ENCODE data around the gene ZNF217.
A peak's percentile ranks its signal among the peaks of the same experiment; 100 is the strongest.
"Not testable (repeated sequence)": the region's sequence is repeated elsewhere in the genome, so short reads cannot be mapped to it uniquely, and the experiment has no call there.

The ZNF217 gene

DNA sequence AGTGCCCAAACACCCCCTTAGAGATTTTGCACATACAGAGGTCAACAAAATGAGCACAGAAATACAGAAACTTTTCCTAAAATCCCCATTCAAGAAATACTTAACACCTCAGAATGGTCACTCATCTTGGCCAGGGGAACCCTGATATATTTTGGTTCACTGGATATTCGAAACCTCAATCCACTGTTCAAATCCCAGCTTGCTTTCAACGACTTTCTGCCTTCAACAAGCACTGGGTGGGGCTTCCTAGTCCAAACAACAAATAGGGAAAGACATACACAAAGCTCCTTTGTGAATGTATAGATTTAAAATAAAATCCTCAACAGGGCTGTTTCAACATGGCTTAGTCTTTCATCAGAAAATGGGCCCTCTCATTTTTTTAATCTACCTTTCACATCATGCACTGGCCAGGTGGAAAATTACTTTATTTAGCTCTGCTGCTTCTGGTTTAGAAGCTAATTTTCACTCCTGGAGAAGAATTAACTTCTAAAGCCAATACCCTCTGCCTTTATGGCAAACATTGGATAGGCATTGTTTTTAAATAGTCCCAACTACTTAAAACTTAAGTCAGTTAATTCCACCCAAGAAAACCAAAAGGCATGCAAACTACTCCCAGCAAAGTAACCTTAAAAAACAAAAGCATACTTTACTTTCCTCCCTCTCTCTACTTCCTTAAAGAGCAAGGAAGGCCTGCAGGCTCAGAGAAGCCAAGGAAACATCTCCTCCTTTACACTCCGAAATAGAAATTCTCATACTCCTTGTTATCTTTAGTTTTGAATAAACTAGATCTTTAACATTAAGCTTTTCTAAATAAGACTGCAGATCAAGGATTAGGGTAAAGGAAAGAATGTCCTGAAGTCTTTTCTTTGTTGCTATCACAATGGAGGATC lies 9.7 kb downstream of the ZNF217 start:
- not testable (repeated sequence) for DNase-seq (ENCODE audit: low read depth in 2 of 2)

DNA sequence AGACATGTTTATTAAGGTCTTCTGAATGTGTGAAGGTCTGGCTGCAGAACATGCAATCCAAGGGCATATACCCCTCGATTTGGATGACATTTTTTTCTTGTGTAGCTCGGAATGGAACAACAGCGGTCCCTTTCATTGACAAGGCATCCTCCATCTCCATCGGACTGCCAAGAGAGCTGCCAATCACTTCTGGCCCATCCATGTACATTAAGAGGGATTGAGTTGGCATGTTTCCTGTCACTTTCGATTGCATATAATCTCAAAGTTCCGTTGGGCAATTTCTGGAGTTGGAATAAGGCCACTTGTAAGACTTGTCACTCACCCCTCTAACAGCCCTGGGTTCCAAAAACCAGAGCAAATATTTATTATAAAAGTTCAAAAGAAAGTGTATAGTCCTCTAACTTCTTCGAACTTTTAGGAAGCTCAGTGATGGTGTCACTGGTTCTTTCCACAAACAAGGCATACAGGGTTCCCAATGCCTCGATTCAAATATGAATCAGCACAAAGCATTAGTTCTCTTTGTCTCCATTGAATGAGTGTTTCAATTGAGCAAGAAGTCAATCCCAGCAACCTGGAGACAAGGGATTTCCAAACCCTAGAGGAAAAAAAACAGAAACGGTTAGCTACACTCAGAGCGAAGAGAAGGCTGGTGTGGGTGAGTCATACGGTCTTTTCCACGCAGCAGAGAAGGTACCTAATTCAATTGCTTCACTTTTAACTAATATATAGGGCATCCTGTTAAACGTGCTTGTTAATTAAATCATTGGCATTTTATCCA lies 10.9 kb downstream of the ZNF217 start:
- peak in 1 of 2 donors; percentile 39 for DNase-seq (ENCODE audit: low read depth in 2 of 2)

DNA sequence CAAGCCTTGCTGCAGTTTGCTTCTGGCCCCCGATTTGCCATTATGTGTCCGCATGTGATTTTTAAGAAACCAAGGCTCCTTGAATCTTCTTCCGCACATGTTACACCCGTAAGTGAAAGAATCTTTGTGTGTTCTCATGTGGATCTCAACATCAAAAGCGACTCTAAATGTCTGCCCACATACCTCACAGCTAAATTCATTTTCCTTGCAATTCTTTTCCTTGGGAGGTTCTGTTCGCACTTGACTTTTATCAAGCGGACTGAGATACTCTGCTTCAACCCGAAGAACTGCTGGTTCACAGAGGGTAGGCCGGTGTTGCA lies 11.4 kb downstream of the ZNF217 start:
- no peak for DNase-seq (ENCODE audit: low read depth in 2 of 2)

DNA sequence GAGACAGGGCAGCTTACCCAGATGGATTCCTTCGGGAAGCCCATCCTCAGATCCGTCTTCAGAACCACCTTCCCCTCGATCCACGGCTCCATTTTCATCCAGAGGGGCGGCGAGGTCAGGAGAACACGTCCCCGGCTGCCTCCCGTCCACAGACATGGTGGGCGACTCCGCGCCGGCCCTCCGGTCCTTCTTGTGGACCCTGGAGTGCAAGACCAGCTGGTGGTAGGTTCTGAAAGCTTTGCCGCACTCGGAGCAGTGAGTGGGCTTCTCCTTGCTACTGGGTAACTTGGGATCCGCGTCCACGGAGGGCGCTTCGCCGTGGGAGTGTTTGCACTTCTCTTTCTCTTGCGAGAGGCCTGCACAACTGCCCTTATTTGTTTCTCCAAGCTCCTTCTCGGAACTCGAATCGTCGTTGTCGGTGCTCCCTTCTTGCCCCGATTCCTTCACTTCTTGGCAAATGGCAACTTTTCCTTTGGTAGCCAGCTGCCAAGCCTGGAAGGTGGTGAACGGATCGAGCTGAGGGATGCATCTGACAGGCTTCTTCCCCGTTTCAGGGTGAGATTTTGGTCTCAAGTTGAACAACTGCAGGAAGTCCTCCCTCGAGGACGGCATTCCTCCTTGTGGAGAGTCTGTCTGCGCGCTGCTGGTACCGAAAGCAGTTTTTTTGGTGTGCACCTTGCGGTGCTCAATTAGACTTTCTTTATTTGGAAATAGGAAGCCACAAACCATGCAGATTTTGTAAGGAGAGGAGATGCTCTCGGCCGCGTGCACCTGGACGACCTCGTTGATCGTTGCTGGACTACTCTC lies 12.0 kb downstream of the ZNF217 start:
- DNase-seq (ENCODE audit: low read depth in 2 of 2), result no peak

DNA sequence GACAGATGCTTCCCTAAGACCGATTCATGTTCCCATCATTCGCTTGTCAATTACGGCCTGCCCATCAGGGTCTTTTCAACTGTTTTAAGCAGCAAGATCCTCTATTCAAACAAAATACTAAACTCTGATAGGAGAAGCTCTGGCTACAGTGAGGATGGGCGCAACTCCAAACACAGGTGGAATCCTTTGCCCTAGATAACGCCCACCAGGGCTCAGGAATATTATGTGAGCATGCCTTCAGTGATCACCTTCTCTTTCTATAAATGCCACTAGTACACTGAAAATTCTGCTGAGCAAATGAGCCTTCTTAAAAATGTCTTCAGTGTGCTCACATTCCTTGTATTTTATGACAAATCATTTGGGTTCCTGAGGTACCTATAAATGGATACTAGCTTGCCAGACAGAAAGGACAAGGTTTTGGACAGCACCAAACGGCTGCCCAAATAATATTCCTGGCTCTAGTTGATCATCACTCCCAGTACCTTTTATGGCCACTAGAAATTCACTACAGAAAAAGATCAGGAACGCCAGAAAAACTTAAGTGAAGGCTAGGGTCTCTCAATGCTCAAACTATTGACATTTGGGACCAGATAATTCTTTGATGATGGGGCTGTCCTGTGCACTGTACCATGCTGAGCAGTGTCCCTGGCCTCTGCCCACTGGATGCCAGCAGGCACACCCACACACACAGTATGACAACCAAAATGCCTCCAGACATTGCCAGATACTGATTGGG lies 13.1 kb downstream of the ZNF217 start:
- DNase-seq (ENCODE audit: low read depth in 2 of 2), result no peak

DNA sequence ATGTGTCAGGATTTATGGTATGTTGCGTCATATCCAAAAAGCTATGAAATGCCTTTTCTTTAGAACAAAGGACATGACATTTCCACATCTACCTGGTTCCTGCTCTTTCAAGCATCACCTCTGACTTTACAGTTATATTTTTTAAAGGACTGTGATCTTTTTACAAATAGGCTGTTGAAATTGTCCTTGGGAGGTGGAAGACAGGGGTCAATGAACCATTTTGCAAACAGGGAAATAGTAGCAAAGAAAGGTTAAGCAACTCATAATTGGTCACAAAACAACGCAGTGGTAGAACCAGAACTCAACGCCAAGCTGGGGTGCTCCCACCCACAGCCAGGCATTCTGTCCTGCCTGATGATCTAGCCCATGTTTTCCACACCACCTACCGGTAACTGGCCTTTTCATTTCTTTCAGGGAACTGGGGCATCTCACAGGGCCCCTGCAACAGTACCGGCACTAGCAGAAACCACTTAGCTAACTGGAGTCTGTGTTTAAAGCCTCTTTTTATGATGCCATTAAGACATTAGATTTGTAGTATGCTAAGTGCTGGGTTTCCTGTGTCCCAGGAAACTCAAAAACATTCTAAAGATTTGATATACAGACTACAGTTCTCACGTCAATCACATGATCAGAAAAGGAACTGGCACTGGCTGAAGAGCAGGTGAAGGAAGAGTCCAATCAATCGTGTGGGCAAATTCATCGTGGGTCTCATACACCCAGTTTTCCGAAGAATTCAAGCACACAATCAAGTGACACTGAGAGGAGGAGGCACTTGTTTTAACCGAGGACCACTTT lies 13.9 kb downstream of the ZNF217 start:
- DNase-seq (ENCODE audit: low read depth in 2 of 2), result no peak

DNA sequence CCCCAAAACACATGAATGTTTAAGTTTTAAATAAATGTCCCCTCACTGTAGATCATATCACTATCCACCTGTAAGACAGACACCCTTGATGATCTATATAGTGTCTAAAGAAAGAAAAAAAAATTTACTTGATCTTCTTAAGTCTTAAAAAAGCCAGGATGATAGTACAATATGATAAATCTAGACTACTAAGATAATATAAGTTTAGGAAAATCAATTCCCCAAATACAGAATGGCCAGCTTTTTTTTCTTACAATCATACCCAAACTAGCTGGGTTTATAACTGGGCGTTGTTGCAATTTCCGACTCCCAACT lies 14.4 kb downstream of the ZNF217 start:
- DNase-seq (ENCODE audit: low read depth in 2 of 2), result no peak

DNA sequence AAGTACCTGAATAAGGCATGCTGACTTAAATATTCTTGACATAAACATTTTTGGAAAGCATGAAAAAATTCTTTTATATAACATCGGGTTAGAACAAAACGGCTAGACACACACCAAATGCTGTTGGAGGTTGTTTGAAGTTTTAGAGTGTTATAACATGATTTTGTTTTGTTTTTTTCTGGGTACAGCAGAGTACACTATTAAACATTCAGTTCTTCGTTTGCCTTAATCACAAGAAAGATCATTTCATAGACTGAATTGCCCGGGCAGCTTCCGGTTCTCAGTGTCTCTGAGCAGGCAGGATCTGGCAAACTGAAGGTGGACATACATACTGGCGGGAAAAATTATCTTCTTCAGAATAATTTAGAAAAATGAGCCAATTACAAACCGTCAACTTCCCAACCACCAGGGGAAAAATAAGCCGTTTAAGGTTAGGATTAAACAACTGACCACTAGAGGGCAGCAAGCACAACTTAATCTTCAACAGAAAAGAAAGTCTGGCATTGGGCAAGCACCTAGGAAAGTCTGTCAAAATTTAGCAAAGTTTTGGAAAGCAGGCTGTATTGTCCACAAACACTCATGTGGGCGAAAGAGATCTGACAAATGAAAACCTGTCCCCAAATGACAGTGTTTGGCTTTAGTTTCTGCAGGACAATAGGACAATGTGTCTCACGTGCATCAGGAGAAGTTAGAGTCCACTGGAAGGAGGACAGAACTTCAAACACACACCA lies 15.0 kb downstream of the ZNF217 start:
- peak in 1 of 2 donors; percentile 72 for DNase-seq (ENCODE audit: low read depth in 2 of 2)

DNA sequence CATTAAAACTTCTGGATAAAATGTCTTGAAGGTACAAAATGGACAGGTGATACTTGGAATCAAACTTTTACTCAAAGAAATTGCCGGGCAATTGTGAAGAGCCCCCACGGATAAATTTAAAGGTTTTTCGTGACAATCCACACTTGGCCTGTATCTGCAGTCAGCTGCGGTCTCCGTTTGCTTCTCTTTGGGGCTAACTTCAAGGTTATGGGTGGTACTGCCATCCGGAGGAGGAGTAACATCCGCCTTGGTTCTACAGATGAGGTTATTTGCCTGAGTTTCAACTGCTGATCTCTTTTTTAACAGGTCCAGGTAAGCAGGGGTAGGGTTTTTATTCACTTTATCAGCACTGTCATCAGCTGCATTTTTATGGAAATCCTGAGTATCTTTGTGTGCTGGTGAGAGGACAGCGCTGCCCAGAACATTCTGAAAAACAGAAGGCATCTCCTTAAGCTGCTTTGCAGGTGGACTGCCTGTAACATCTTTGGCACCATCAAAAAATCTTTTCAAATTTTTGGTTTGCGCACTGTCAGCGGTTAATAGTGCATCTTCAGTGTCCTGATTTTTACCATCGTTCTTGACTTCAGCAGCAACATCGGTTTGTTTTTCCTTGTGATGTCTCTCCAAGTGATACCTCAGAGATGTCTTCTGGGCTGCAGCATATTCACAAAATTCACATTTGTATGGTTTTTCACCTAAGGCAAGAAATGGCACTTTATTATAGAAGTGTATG lies 16.9 kb downstream of the ZNF217 start:
- no peak for DNase-seq (ENCODE audit: low read depth in 2 of 2)

DNA sequence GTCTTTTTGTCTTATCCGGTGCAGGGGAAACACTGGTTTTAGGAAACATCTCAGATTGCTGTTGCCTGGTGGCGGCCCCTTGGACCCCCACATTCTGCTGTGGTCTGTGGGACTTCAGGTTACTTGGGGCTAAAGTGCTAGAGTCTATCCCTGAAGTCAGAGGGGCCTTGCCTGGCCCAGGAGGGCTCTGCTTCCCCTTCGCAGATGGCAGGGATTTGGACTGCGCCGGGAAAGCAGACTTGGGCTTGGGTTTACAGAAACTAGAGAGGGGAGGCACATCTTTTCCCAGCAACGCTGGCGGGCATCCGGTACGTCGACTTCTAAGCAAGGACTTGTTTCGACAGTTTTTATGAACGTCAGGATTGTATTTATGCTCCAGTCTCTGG lies 17.5 kb downstream of the ZNF217 start:
- no peak for DNase-seq (ENCODE audit: low read depth in 2 of 2)

DNA sequence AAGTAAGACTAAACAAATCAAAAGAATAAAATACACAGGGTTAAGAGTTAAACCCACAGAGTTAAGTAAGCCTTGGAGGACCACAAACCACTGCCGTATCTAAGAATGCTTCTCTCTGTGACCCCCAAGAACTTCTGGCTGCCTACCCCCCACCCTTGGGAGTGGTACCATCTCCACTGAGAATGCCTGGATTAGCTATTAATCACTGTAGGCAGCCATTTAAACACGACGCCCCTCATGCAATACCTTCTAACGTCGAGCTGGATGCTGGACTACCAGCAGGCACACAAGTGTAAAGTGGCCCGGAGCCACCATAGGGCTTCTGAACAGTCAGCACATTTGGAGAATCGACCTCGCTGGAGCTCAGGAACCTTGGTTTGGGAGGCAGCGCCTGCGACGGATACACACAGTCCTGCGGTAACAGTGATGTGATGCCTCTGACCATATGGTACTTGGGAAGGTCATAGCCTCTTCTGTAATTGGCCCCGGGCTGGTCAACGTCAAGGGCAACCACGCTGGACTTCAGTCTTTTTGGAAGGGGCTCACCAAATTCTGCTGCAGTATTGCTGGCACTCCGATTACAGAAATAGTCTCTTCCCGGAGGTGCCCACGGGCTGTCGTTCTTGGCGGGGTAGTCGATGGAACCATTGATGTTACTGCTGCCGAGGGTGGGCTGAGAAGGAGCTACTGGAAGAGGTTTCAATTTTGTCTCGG lies 18.0 kb downstream of the ZNF217 start:
- no peak for DNase-seq (ENCODE audit: low read depth in 2 of 2)

DNA sequence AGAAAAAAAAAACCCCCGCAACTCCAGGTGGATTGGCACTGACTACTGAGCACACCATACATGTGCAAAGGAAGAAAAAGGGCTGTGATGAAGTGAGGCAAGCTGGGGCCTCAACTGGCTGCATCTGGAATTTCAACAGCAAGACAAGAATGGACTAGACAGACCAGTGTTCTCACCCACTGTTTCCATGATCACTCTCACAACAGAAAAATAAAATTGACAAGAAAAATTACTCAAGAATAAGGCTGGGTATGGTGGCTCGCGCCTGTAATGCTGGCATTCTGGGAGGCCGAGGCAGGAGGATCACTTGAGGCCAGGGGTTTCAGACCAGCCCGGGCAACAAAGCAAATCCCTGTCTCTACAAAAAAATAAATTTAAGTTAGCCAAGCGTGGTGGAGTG lies 18.8 kb downstream of the ZNF217 start:
- DNase-seq (ENCODE audit: low read depth in 2 of 2), result no peak

DNA sequence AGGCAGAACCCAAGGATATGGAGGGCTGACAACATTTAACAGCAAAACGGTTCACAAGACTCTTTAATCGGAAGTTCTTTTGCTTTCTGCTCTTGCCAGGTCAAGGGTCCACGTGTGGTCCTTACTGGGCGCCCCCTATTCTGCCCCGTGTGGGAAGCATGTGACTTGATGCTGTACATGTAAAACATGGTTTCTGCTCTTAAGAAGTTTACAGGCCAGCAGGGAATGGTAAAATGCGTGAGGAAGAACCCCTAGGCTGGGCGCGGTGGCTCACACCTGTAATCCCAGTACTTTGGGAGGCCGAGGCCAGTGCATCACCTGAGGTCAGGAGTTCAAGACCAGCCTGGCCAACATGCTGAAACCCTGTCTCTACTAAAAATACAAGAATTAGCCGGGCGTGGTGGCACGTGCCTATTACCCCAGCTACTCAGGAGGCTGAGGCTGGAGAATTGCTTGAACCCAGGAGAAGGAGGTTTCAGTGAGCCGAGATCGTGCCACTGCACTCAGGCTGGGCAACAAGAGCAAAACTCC lies 19.3 kb downstream of the ZNF217 start:
- DNase-seq (ENCODE audit: low read depth in 2 of 2), result no peak

DNA sequence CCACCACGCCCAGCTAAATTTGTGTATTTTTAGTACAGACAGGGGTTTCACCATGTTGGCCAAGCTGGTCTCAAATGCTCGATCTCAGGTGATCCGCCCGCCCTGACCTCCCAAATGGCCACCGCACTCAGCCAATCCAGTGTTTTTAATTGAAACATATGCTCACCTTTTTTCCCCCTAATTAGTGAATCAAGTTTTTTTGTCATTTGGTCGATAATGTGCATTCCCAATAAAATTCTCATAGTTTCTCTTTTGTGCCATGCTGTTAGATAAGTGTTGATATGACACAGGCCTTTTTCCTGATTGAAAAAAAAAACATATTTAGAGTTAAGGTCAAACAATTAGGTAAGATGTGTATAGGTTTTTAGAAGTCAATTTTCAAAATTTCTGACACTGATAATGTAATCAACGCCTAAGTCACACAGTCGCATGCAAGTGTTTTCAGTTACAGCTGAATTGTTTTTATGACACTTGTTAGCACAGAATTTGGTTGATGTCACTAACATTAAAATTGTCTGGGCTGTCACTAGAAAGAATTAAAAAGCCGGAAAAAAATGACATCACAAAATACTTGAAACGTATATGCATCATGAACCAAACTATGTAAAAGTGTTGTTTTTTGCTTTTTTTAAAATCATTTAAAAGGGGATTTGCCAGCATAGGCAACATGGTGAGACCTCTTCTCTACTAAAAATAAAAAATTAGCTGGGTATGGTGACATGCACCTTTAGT lies 21.9 kb downstream of the ZNF217 start:
- no peak for DNase-seq (ENCODE audit: low read depth in 2 of 2)

DNA sequence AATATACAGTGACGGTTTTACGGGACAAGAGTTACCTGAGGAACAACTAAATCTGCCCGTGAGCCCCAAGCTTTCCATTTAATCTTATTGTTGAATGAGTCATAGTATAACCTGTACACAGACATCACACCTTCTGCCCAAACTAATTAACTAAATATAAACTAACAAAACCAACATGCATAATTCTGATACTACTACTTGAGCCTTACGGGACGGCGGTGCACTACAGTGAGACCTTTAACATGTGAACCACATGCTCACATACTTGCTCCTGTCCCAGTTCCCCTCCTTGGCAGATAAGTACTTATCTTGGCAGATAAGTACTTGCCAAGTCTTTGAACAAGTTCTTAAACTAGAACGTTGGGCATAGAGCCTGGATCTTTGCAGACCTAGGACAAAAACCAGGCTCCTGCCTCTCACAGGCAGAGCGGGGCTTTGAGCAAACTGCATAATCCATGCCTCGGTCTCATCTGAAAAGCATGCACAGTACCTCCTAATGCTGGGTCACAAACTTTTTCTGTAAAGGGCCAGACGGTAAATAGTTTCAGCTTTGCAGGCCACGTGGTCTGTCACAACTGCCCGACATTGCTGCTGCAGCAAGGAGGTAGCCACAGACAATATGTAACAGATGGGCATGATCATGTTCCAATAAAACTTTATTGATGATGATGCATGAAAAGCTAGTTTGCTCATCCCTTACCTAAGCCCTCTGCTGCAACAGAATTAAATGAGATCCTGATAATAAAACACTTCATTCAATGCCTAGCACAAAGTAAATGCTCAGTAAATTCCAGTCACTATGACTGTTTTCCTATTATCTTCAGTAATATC lies 23.0 kb downstream of the ZNF217 start:
- no peak for DNase-seq (ENCODE audit: low read depth in 2 of 2)

DNA sequence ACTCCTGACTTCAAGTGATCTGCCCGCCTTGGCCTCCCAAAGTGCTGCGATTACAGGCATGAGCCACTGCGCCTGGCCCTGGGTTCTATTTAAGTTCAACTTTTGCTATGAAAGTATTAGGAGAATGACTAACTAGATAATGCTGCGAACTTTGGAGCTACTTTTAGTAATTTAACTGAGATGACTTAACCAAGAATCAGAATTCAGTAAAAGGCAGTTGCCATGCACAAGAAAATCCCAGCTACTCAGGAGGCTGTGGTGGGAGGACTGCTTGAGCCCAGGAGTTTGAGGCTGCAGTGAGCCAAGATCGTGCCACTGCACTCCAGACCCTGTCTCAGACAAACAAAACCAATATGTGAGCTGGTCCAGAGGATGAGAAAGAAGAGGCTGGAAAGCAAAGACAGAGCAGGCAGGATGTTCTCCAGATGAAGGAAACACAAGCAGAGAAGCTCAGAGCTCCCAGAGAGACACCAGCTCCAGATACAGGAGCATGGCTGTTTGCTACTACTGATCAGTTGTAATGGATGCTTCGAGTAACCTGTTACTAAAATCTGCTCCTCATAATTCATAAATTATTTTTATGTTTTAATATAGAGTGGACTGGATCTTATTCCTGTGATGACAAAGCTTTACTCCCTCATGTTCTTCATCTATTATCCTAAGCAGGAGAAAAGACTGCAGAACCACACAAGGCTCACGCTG lies 23.9 kb downstream of the ZNF217 start:
- DNase-seq (ENCODE audit: low read depth in 2 of 2), result no peak

DNA sequence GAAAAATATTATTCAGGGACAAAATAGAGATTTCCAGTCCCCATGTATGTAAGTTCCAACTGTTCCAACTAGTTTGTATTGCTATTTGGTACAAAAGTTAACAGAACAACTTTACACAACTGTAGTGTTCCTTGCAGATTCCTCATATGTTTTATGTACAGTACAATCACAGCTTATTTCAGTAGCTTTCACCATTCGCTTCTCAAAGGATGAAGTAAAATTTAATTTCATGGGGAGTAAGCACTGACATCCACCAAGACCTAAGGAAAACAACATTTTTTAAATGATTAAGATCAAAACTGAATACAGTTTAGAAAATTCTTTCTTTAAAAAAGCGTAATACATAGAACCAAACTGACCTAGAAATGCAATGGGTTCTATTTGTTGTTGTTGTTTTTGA lies 24.6 kb downstream of the ZNF217 start:
- DNase-seq (ENCODE audit: low read depth in 2 of 2), result no peak

Data from stimulated activated CD4-positive, alpha-beta T cell treated with anti-CD3 and anti-CD28 coated beads, Interleukin-1b, Interleukin-23, amount 100 ng/mL, for 4 hours (primary cell).